KBM-7 (cell line): ENCODE results near the gene SEZ6.

ENCODE experiments used
- DNase-seq: peaks from one replicate; pipeline ENCODE4 v3.0.0-alpha.2; 2015
- in situ Hi-C: fragments of 300-500 bp; cut with MboI; formaldehyde crosslinking; loops from 2 replicates; pipeline ENCODE4 v1.14.3; 2020; ENCODE audit warnings: low sequenced_read_pairs, low pct_unique_long_range_greater_than_20kb, mixed read lengths

The SEZ6 gene, protein sequence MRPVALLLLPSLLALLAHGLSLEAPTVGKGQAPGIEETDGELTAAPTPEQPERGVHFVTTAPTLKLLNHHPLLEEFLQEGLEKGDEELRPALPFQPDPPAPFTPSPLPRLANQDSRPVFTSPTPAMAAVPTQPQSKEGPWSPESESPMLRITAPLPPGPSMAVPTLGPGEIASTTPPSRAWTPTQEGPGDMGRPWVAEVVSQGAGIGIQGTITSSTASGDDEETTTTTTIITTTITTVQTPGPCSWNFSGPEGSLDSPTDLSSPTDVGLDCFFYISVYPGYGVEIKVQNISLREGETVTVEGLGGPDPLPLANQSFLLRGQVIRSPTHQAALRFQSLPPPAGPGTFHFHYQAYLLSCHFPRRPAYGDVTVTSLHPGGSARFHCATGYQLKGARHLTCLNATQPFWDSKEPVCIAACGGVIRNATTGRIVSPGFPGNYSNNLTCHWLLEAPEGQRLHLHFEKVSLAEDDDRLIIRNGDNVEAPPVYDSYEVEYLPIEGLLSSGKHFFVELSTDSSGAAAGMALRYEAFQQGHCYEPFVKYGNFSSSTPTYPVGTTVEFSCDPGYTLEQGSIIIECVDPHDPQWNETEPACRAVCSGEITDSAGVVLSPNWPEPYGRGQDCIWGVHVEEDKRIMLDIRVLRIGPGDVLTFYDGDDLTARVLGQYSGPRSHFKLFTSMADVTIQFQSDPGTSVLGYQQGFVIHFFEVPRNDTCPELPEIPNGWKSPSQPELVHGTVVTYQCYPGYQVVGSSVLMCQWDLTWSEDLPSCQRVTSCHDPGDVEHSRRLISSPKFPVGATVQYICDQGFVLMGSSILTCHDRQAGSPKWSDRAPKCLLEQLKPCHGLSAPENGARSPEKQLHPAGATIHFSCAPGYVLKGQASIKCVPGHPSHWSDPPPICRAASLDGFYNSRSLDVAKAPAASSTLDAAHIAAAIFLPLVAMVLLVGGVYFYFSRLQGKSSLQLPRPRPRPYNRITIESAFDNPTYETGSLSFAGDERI

DNA sequence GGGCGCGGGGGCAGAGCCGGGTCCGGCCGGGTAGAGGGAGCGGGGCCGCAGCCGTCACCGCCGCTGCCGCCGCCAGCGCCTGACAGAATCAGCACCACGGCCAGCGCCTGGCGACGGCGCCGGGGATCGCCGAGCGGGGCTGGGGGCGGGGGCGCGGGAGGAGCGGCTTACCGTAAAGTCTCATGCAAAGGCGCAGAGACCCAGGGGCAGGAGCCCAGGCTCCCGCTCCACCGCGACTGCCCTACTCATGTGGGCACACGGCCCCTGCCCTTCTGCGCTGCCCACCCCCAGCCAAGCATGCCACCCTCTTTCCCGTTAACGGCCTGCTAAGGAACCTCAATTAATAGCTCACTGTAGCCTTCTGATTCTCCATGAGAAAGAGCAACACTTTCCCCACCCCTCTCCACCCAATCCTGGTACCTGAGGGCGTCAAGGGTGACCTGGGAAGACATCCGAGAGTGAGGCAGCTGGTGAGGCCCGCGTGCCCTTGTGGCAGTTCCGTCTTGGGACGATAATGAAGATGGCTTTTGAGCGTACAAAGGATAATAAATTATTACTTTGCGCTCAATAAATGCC lies at the start of gene SEZ6:
SEZ6 (minus strand) TSS at position 98 of the 576 bp plus-strand sequence. CDS start 164 bp downstream, outside the sequence.
- in situ Hi-C loops, result no loop called here
- DNase-seq, result peak; percentile 55

DNA sequence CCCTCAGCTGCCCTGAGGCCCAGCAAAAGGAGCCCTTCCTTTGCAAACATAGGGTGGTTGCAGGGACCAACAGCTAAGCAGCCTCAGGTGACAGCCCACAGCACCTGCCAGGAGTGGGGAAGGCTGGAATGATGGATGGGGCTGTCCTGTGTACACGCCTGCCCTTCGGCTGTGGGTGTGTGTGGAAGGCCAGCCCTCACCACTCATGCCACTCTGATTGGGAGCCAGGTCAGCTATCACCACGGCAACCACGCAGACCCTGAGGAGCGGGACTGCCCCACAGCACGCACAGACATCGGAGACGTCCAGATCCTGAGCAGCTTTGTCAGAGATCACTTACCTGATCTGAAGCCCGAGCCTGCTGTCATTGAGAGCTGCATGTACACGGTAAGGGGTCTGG lies 49.0 kb upstream of the SEZ6 start:
- in situ Hi-C loops, result no loop called here
- DNase-seq, result no peak

GRCh38 chr17:29051731-29052130 lies 45.9 kb upstream of the SEZ6 start:
- DNase-seq, result no peak
- in situ Hi-C loops, result no loop called here

GRCh38 chr17:29051194-29051593 lies 45.4 kb upstream of the SEZ6 start:
- DNase-seq, result no peak
- in situ Hi-C loops, result no loop called here

DNA sequence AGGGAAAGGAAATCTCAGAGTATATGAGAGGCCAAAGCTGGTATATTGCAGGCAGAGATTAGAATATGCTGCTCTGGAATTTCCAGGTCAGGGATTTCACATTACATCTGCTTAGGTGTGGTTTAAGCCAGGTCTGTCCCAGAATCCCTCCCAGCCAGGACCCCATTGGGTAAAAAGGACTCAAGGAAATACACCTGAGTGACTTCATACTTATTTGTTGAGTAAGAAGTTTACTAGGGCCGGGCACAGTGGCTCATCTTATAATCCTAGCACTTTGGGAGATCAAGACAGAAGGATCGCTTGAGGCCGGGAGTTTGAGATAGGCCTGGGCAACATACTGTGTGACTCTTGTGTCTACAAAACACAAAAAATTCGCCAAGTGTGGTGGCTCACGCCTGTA lies 44.3 kb upstream of the SEZ6 start:
- in situ Hi-C loops, result no loop called here

DNA sequence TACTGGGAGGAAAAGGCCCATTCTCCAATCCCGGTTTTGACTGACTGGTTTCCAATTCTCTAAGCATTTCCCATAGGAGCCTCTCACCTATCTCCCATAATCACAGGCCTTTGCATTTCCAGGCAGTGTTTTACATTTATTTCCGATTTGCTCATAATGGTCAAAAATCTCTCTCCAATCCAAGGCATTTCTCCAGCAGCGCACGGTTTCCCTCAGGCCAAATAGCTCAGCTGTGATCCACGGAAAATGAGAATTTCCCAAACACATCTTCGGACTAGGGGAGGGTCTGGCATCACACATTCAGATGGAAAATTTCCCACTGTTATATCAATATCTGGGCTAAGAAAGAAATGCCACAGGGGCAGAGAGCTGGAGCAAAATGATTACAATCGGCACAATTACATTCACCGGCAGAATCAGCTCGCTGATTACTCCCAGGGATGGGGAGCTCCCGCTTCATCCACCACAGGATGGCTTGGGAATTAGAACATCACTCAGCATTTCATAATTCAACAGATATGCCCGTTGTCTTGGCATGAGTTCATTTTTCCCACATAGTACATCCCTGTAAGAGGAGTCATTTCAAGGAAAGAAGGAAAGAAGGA lies 43.8 kb upstream of the SEZ6 start:
- in situ Hi-C loops, result no loop called here
- DNase-seq, result no peak

More for the DNA sequence above, 44.3 kb upstream of the SEZ6 start:
- no peak for DNase-seq

- in situ Hi-C loops, result no loop called here
- no peak for DNase-seq
Measured at GRCh38 chr17:29048440-29049368, 42.9 kb upstream of the SEZ6 start.

DNA sequence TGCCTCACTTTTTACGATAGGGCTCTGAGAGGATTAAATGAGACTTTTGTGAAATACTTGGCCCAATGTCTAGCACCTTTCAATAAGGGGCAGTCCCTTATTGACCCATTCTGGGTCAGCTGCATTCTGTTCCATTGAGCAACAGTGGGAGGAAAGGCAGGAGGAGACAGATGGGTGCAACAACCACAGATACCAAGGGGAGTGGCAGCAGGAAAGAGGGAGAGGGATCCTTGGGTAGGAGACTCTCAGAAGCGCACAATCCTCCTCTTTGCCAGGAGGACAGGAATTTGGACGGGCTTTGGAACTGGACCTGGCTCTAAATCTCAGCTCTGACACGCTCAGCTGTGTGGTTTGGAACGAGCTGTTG lies 40.6 kb upstream of the SEZ6 start:
- in situ Hi-C loops, result no loop called here
- DNase-seq, result no peak

- in situ Hi-C loops, result no loop called here
- DNase-seq, result no peak
Measured at GRCh38 chr17:29045734-29046472, 40.1 kb upstream of the SEZ6 start.

DNA sequence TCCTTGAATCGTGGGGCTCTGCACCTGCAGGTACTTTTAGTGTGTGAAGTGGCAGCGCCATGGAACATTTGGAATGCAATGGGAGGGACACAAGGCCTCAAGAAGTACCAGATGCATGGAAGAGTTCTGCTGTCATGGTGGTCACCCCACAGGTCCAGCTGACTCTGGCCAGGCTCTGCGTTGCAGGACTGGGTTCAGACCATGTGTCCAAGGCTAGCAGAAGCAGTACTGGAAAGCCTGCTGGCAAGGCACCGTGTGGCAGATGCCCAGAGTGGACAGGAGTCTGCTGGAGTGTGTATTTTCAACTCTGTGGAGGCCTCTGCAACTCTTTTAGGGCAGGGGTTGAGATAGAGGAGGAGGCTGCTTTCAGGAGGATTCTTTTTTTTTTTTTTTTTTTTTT lies 39.2 kb upstream of the SEZ6 start:
- no peak for DNase-seq
- in situ Hi-C loops, result no loop called here

DNA sequence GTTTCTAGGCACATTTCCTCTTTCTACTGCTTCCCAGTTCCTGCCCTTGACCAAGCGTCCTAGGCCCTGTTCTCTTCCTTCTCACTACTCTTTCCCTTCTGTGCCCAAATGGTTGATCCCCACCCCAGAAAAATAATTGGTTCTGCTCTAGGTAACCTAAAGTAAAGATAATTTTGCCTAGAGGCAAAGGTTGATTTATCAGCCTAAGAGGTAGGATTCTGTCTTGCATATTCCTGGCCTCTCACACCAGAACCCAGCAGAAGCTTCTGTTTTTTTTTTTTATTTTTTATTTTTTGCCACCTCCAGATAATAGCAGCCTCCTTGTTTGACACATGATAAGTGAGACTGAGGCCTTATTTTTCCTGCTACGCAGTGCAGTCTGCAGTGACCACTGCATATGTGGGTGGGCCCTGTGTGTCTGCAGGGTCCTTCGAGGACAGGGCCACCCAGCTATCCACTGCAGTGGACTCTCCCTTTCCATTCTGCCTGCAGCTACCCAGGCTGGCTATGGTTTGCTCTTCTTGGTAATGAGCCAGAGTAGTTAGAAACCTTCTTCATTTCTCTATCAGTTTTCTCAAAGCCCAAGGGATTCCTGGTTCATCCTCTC lies 37.8 kb upstream of the SEZ6 start:
- in situ Hi-C loops, result no loop called here
- DNase-seq, result no peak

GRCh38 chr17:29042679-29043538 lies 37.1 kb upstream of the SEZ6 start, which contains the start of gene PIPOX:
Gene PIPOX, plus strand, starts transcription at chr17:29043141. Its CDS starts 85 bp downstream, at chr17:29043226.
- in situ Hi-C loops, result no loop called here

GRCh38 chr17:29042026-29042678 lies 36.3 kb upstream of the SEZ6 start:
- in situ Hi-C loops, result no loop called here
- DNase-seq, result no peak

More at GRCh38 chr17:29042679-29043538, 37.1 kb upstream of the SEZ6 start, which contains the start of gene PIPOX:
- peak; percentile 54 for DNase-seq

- no peak for DNase-seq
- in situ Hi-C loops, result no loop called here
Measured at GRCh38 chr17:29041571-29041970, 35.7 kb upstream of the SEZ6 start.

GRCh38 chr17:29041091-29041490 lies 35.3 kb upstream of the SEZ6 start:
- no peak for DNase-seq
- in situ Hi-C loops, result no loop called here
